Hypothalamus (tissue), 51 donors: Measurements from ENCODE around the gene FSTL1.

Experiments used
- DNase-seq, 51 donors: peaks; one replicate each; lab custom pipeline; 2025; lab: John Stamatoyannopoulos, UW

The FSTL1 gene

GRCh38 chr3:120450600-120451271 lies at the start of gene FSTL1:
Gene FSTL1 (minus strand): TSS chr3:120450992. CDS start chr3:120450746, 246 bp downstream.
- peak in 26 of 51 donors; percentile 5 to 61 (median 40) for DNase-seq

DNA sequence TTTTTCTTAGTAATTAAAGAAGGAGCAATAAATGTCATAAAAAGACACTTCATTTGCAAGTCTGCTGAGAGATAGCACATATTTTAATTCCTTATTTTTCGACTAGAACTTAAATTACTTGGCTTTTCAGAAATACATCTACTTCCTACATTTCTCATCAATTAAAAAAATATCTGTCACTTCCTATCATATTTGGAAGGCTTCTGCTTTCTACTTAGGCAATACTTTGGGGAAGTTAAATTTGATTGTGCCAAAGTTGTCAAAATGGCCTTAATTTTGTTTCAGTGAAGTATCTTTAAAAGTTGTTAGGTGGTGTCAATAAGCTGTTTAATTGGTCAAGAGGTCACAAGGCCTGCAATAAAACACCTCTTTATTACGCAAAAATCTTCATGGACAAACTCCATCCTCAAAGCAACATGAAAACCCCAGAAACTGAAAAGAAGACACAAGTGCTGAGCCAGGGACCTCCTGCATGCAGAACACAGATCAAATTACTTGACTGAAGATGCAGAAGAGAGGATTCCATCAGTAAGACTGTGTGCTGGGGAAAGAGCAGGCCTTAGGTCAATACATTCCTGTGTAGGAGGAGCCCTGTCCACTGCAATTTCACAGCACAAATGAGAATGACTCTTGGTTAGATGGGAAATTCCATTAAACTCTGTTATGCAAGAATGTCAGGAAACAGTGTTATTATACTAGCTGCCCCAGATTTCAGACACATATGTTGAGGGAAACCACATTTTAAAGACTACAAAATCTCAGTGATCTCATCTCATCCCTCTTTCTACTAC lies 48.0 kb upstream of the FSTL1 start:
- no peak for DNase-seq

GRCh38 chr3:120497818-120498217 lies 47.0 kb upstream of the FSTL1 start:
- no peak for DNase-seq

GRCh38 chr3:120497336-120497735 lies 46.5 kb upstream of the FSTL1 start:
- no peak for DNase-seq

DNA sequence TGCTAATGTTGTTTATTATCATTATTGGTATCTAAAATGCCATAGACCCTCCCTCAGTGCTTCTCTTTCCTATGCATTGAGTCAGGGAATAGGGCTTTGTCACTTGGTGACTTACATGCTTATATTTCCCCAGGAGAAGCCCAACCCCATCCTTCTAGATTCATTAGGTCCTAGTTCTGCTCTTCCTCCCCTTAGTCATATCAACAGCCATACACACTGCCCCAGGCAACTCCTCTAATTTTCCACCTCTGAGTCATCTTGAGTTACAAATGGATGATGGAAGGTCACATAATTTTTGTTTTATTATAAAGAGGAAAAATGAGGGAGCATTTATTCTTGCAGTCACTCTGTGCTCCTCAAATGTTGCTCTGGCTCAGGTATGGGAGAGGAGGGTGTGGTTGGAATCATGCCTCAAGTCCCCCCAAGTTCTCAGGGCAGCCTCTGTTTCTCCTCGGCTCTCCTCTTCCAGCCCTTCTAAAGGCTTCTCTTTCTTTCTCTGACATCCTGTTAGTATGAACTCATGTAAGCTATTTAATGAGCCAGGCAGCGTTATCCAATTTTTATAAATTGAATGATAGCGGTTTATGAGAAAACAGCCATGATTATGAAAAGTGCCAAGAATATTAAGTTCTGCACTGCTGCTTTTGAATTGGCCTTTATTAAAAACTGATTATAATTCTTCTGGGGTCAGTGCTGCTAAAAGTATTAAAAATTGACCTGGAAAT lies 45.6 kb upstream of the FSTL1 start:
- DNase-seq = no peak

DNA sequence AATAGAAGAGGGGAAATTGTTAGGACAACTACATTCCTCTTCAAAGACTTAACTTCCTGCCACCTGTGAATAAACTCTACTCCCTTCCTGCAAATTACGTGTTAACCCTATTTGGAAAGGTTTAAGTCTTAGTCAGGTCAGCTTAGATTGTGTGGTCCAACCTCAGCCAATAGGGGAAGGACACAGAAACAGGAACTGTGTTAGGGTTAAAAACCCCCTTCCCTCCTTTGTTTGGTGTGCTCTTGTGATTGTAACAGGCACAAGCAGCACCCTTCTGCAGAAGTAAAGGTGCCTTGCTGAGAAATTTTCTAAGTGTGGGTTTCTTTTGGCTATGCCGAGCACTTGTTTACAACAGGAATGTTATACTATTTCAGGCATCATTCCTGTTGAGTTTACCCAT lies 45.0 kb upstream of the FSTL1 start:
- no peak for DNase-seq

DNA sequence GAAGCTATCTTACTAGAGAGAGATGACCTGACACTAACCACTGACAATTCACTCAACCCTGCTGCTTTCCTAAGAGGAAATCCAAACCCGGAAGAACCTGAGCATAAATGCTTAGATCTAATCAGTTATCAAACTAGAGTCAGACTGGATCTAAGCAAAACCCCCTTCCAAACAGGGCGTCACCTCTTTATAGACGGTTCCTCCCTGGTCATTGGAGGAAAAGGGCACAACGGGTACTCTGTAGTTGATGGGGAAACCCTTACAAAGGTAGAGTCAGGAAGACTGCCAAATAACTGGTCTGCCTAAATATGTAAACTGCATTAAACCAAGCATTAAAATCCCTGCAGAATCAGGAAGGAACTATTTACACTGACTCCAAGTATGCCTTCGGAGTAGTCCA lies 41.3 kb upstream of the FSTL1 start:
- no peak for DNase-seq

- DNase-seq = no peak
Observed at GRCh38 chr3:120489421-120489820, 38.6 kb upstream of the FSTL1 start.

DNA sequence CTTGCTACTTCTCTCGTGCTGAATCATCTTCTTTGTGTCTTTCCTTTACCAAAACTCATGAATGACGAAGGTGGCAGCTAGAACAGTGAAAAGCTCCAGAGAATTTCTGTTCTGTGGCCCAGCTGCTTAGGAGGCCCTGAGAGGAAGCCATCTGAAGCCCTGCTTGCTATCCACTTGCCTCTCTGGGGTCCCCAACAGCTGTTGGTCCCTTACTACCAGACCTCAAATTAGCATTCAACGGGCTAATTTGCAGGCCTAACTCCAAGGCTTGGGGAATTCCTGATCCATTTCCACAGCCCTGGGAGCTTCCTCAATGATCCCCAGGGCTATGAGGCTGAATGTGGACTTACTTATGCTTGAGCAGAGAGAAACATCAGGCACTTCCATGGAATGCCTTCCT lies 37.5 kb upstream of the FSTL1 start:
- no peak for DNase-seq

DNA sequence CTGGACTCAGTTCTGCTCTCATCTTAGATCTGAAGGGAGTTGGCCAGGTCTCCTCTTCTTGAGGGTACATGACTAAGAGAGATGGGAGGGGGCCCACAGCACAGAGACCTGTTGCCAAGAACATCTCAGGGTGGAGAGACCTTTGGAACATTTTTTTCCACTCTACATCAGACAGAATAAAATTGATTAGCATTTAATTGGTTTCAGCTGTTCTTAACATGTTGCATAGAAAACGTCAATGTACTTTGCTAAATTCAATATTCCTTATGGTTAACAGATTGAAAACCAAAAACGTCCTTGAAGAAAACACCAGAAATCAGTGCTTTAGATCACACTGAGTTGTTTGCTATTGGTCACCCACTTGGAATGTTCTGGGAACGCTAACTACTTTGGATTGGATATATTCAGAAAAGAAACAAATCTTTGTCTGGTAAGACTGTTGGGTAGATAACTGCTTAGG lies 36.4 kb upstream of the FSTL1 start:
- DNase-seq = no peak

GRCh38 chr3:120481081-120481480 lies 30.3 kb upstream of the FSTL1 start:
- no peak for DNase-seq

DNA sequence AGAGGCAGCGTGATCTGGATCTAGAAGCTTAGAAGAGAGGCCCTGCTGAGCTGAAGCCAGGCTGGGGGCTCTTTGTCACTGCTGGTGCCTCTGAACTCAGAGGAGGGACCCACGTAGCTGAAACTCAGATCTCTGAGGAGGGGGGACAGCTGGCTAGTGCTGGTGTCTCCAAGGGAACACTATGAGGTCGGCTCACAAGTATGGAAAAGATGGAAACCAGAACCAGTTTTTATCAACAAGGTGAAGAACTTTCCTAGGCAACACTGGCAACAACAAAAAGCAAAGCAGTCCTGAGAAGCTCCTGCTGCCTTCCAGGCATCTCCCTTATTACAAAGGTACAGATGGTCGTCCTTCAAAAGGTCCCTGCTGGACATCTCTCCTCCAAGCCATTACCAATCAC lies 27.0 kb upstream of the FSTL1 start:
- no peak for DNase-seq

DNA sequence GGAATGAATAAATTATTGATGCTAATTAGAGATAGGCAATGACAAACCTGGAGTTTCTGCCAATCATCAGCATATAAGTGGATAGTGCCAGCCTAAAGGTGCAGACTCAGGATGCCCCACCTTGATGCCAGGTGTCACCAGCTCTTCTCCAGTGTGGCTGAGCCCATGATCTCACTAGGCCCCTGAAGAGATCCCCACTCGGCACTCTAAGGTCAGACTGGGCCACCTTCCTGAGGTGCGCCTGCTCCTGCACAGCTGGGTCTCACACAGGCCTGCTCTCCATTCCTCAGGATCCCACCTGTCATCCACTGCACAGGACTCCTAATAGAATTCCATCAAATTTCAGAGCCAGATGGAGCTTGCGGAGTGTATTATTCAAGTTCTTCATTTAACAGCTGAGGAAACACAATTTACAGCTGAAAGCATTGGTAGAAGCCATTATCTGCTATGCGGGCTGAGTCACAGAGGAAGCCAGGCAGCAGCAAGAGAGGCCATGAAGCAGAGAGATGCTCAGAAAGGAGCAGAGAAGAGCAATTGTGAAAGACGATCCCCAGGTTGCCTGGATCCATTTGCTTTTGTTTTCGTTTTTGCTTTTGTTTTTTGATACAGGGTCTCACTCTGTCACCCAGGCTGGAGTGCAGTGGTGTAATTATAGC lies 25.1 kb upstream of the FSTL1 start:
- DNase-seq = no peak

DNA sequence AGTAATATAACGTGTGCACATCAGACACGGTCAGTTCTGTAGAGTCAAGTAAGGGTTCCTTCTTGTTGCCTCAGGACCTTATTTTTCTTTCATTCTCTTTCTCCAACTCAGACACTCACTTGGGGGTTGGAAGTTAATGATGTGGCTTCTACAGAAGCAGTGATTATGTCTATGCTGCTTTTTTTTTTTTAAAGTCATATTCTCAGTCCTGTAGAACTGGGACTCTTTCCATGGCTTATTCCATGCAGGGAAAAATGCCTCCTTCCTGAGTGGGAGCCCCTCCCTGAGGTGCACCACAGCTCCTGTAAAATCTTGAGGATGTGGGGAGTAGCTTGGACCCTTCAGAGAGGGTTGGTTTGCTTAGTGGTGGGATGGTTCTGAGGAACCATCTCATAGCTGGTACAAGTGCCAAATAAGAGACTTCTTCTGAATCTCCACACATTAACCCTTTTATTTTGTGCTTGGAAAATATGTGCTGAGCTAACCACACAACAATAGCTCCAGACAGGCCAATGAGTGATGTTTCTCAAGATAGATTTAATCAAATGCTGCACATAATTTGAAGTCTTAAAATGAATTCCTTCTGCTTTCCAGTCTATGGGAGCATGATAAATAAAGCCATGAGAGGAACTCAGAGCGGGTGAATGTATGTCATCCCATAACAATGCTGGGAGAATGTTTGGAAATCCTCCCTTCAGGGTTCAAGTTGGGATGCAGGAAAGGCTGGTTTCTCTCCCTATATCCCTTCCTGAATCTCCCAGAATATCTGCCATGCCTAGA lies 23.3 kb upstream of the FSTL1 start:
- no peak for DNase-seq

GRCh38 chr3:120473389-120473788 lies 22.6 kb upstream of the FSTL1 start:
- DNase-seq = no peak

GRCh38 chr3:120472121-120472844 lies 21.5 kb upstream of the FSTL1 start:
- DNase-seq = no peak

DNA sequence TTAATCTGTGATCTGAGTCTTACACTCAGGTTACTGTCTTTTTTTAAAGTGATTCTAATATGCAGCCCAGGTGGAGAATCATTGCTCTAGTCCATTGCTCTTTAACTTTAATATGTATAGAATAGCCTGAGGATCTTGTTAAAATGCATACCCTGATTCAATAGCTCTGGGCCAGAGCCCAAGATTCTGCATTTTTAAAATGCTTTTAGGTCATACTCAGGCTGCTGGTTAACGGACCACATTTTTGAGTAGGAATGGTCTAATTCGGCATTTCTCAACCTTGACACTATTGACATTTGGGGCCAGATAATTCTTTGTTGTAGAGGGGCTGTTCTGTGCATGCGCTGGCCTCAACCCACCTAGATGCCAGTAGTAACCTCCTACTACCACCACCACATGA lies 20.9 kb upstream of the FSTL1 start:
- no peak for DNase-seq

- DNase-seq = peak in 18 of 51 donors; percentile 5 to 57 (median 20)
Observed at GRCh38 chr3:120470870-120471269, 20.1 kb upstream of the FSTL1 start.

DNA sequence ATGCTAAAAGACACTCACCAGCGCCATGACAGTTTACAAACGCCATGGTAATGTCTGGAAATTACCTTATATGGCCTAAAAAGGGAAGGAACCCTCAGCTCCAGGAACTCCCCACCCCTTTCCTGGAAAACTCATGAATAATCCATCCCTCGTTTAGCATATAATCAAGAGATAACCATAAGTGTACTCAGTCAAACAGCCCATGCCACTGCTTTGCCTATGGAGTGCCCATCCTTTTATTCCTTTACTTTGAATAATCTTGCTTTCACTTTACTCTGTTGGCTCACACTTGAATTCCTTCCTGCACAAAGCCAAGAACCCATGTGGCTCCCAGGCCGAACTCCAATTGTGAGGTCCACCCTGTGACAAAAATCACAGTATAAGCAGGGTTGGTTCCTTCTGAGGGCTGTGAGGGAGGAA lies 19.1 kb upstream of the FSTL1 start:
- DNase-seq = peak in 11 of 51 donors; percentile 4 to 21 (median 8)
